GM19099 (cell line): ENCODE results near the gene EVA1A.

Source experiments
- POLR2A ChIP-seq: IDR thresholded peaks from 3 replicates; pipeline ENCODE4 v1.6.1; 2011; ENCODE audit warnings: low read depth; ENCODE audit not compliant: insufficient read length; ENCODE audit errors: extremely low read depth

Gene EVA1A

GRCh38 chr2:75560768-75561565 is at the start of gene EVA1A:
TSS of gene EVA1A (minus strand) at chr2:75560939. CDS start at chr2:75518140, 42,799 bp downstream.
- no peak for TF ChIP-seq POLR2A

GRCh38 chr2:75609937-75610508 is 49.3 kb upstream of the EVA1A start:
- no peak for TF ChIP-seq POLR2A

GRCh38 chr2:75609334-75609689 is 48.6 kb upstream of the EVA1A start:
- no peak for TF ChIP-seq POLR2A

- no peak for TF ChIP-seq POLR2A
Observed at GRCh38 chr2:75608684-75609333, 48.1 kb upstream of the EVA1A start.

GRCh38 chr2:75607988-75608683 is 47.4 kb upstream of the EVA1A start:
- TF ChIP-seq POLR2A: no peak

GRCh38 chr2:75607400-75607798 is 46.7 kb upstream of the EVA1A start:
- no peak for TF ChIP-seq POLR2A

- no peak for TF ChIP-seq POLR2A
Observed at GRCh38 chr2:75606761-75607399, 46.1 kb upstream of the EVA1A start.

GRCh38 chr2:75605770-75606529 is 45.2 kb upstream of the EVA1A start:
- TF ChIP-seq POLR2A: no peak

GRCh38 chr2:75604484-75604883 is 43.7 kb upstream of the EVA1A start:
- TF ChIP-seq POLR2A: no peak

GRCh38 chr2:75603477-75603876 is 42.7 kb upstream of the EVA1A start:
- no peak for TF ChIP-seq POLR2A

- no peak for TF ChIP-seq POLR2A
Observed at GRCh38 chr2:75602724-75603342, 42.1 kb upstream of the EVA1A start.

GRCh38 chr2:75600461-75601011 is 39.8 kb upstream of the EVA1A start:
- no peak for TF ChIP-seq POLR2A

- TF ChIP-seq POLR2A: no peak
Observed at GRCh38 chr2:75598589-75599155, 37.9 kb upstream of the EVA1A start.
